IMR-90 (cell line): Measurements from ENCODE around the gene LRG1. TPM values are rescaled to one million over a fixed set of nuclear protein-coding genes. Genes with fewer than 3 reads are reported as not detected.

ENCODE experiments used
- ATAC-seq: fragments of 200-7000 bp; cut with Tn5 transposase; 2 replicates; pipeline ENCODE4 v1.9.1; 2020; ENCODE audit warnings: low read depth, mild to moderate bottlenecking, moderate library complexity
- BruUV-seq: library from RNA; stranded (reverse); fragments of 400-500 nt; replicated peaks from 2 replicates; lab custom pipeline; 2021; lab: Mats Ljungman, UMichigan
- CTCF ChIA-PET: fragments of 300-600 bp; formaldehyde crosslinking; extraction: SDS; loops from one replicate; lab custom pipeline; 2021; ENCODE audit warnings: antibody characterized with exemption; lab: Yijun Ruan, JAX
- POLR2A ChIA-PET: fragments of 300-600 bp; sonication (Branson Sonifier 250); formaldehyde crosslinking; loops from one replicate; lab custom pipeline; 2022; ENCODE audit warnings: antibody characterized with exemption; ENCODE audit not compliant: unreplicated experiment; lab: Charles Lee
- DNase-seq: peaks from one replicate; pipeline ENCODE4 v3.0.0; 2013
- H2AFZ ChIP-seq: replicated peaks from 2 replicates; pipeline ENCODE3; 2013; ENCODE audit warnings: low read length, mild to moderate bottlenecking; ENCODE audit not compliant: poor library complexity
- H2AK5ac ChIP-seq: 2 replicates; pipeline ENCODE4 v1.6.1; 2013; ENCODE audit warnings: low read depth, low read length, inconsistent platforms
- H2AK9ac ChIP-seq: replicated peaks from 2 replicates; pipeline ENCODE3; 2013; ENCODE audit warnings: mild to moderate bottlenecking, low read depth, low read length, moderate library complexity; ENCODE audit not compliant: poor library complexity
- H2BK120ac ChIP-seq: 2 replicates; pipeline ENCODE4 v1.6.1; 2013; ENCODE audit warnings: low read depth, low read length, inconsistent platforms
- H2BK15ac ChIP-seq: 3 replicates; pipeline ENCODE4 v1.6.1; 2013; ENCODE audit warnings: low read depth, low read length, inconsistent platforms
- H2BK20ac ChIP-seq: 2 replicates; pipeline ENCODE4 v1.6.1; 2013; ENCODE audit warnings: low read depth, mild to moderate bottlenecking, inconsistent platforms, low read length, moderate library complexity
- H2BK5ac ChIP-seq: 2 replicates; pipeline ENCODE4 v1.6.1; 2013; ENCODE audit warnings: mild to moderate bottlenecking, low read depth, low read length, inconsistent platforms; ENCODE audit not compliant: poor library complexity, severe bottlenecking
- H3K14ac ChIP-seq: replicated peaks from 2 replicates; pipeline ENCODE4 v1.6.1; 2013; ENCODE audit warnings: low read depth, low read length, inconsistent platforms
- H3K18ac ChIP-seq: 2 replicates; pipeline ENCODE4 v1.6.1; 2013; ENCODE audit warnings: low read depth, low read length, control low read depth
- H3K23ac ChIP-seq: 2 replicates; pipeline ENCODE4 v1.6.1; 2013; ENCODE audit warnings: low read depth, low read length, inconsistent platforms
- H3K27ac ChIP-seq: 2 replicates; pipeline ENCODE4 v1.5.1; 2013; ENCODE audit warnings: mild to moderate bottlenecking, control low read depth, low read length; ENCODE audit not compliant: insufficient read depth
- H3K27me3 ChIP-seq: 2 replicates; pipeline ENCODE4 v1.6.1; 2013; ENCODE audit warnings: low read length; ENCODE audit not compliant: control insufficient read depth, insufficient read depth
- H3K36me3 ChIP-seq: 2 replicates; pipeline ENCODE4 v1.6.1; 2013; ENCODE audit warnings: low read length, mixed read lengths; ENCODE audit not compliant: control insufficient read depth, insufficient read depth
- H3K4ac ChIP-seq: 2 replicates; pipeline ENCODE4 v1.6.1; 2013; ENCODE audit warnings: low read depth, low read length, inconsistent platforms
- H3K4me1 ChIP-seq: 2 replicates; pipeline ENCODE4 v1.6.1; 2013; ENCODE audit warnings: low read length, mixed read lengths; ENCODE audit not compliant: control insufficient read depth, insufficient read depth
- H3K4me2 ChIP-seq: 2 replicates; pipeline ENCODE4 v1.6.1; 2013; ENCODE audit warnings: low read depth, mild to moderate bottlenecking, control low read depth, low read length, moderate library complexity
- H3K4me3 ChIP-seq: 2 replicates; pipeline ENCODE4 v1.5.1; 2013; ENCODE audit warnings: low read depth, mild to moderate bottlenecking, control low read depth, low read length, moderate library complexity; ENCODE audit not compliant: insufficient read depth
- H3K56ac ChIP-seq: 2 replicates; pipeline ENCODE4 v1.6.1; 2013; ENCODE audit warnings: low read length, inconsistent platforms; ENCODE audit not compliant: insufficient read depth; ENCODE audit errors: extremely low read depth
- H3K79me1 ChIP-seq, 2 experiments: 2 replicates each; pipeline ENCODE4 v1.6.1; 2013; ENCODE audit warnings: low read length in 2 of 2, inconsistent platforms in 1 of 2, low read depth in 1 of 2
- H3K9ac ChIP-seq: 2 replicates; pipeline ENCODE4 v1.6.1; 2013; ENCODE audit warnings: low read depth, low read length, control low read depth
- H3K9me1 ChIP-seq: 2 replicates; pipeline ENCODE4 v1.6.1; 2013; ENCODE audit warnings: low read length, inconsistent platforms; ENCODE audit not compliant: insufficient read depth
- H3K9me3 ChIP-seq: 2 replicates; pipeline ENCODE4 v1.6.1; 2013; ENCODE audit warnings: low read length; ENCODE audit not compliant: control insufficient read depth, insufficient read depth
- H4K20me1 ChIP-seq: 2 replicates; pipeline ENCODE4 v1.6.1; 2013; ENCODE audit warnings: low read length, inconsistent platforms; ENCODE audit not compliant: insufficient read depth
- H4K5ac ChIP-seq: 2 replicates; pipeline ENCODE4 v1.6.1; 2013; ENCODE audit warnings: mild to moderate bottlenecking, low read depth, low read length, control low read depth
- H4K8ac ChIP-seq, 2 experiments: 2 replicates each; pipeline ENCODE4 v1.6.1; 2013; ENCODE audit warnings: low read depth in 2 of 2, low read length in 2 of 2, control low read depth in 1 of 2, inconsistent platforms in 1 of 2
- H4K91ac ChIP-seq: 2 replicates; pipeline ENCODE4 v1.6.1; 2013; ENCODE audit warnings: low read depth, low read length, inconsistent platforms; ENCODE audit not compliant: insufficient read depth
- BHLHE40 ChIP-seq: fragments of 150-350 bp; IDR thresholded peaks from 2 replicates; pipeline ENCODE4 v1.6.1; 2016; ENCODE audit warnings: mild to moderate bottlenecking, low read depth, low read length
- CEBPB ChIP-seq: IDR thresholded peaks from 2 replicates; pipeline ENCODE4 v1.6.1; 2012; ENCODE audit warnings: low read depth, low read length, improper control_type of control experiment
- CHD1 ChIP-seq: IDR thresholded peaks from 2 replicates; pipeline ENCODE4 v1.6.1; 2012; ENCODE audit warnings: low read depth, low read length, improper control_type of control experiment
- CTCF ChIP-seq: conservative IDR thresholded peaks from 2 replicates; pipeline ENCODE4 v1.5.1; 2012; ENCODE audit warnings: mild to moderate bottlenecking, low read depth, low read length, improper control_type of control experiment
- ELK1 ChIP-seq: fragments of 150-350 bp; IDR thresholded peaks from 2 replicates; pipeline ENCODE4 v1.6.1; 2016; ENCODE audit warnings: low read depth, mild to moderate bottlenecking, low read length, moderate library complexity, borderline replicate concordance
- FOS ChIP-seq: fragments of 150-350 bp; IDR thresholded peaks from 2 replicates; pipeline ENCODE4 v1.6.1; 2016; ENCODE audit warnings: low read depth, low read length
- MAFK ChIP-seq: IDR thresholded peaks from 2 replicates; pipeline ENCODE4 v1.6.1; 2012; ENCODE audit warnings: low read depth, low read length, improper control_type of control experiment
- MAZ ChIP-seq: IDR thresholded peaks from 2 replicates; pipeline ENCODE4 v1.6.1; 2012; ENCODE audit warnings: low read depth, mild to moderate bottlenecking, low read length, improper control_type of control experiment, moderate library complexity, borderline replicate concordance
- MXI1 ChIP-seq: IDR thresholded peaks from 2 replicates; pipeline ENCODE4 v1.6.1; 2012; ENCODE audit warnings: low read depth, mild to moderate bottlenecking, low read length, moderate library complexity, borderline replicate concordance
- NFE2L2 ChIP-seq: fragments of 150-350 bp; IDR thresholded peaks from 2 replicates; pipeline ENCODE4 v1.6.1; 2016; ENCODE audit warnings: low read depth, mild to moderate bottlenecking, low read length
- POLR2A ChIP-seq: IDR thresholded peaks from 2 replicates; pipeline ENCODE4 v1.6.1; 2012; ENCODE audit warnings: mild to moderate bottlenecking, low read depth, low read length
- RAD21 ChIP-seq: IDR thresholded peaks from 2 replicates; pipeline ENCODE4 v1.6.1; 2012; ENCODE audit warnings: low read length, improper control_type of control experiment
- RCOR1 ChIP-seq: IDR thresholded peaks from 2 replicates; pipeline ENCODE4 v1.6.1; 2012; ENCODE audit warnings: mild to moderate bottlenecking, low read length, improper control_type of control experiment; ENCODE audit not compliant: insufficient replicate concordance
- RFX5 ChIP-seq: IDR thresholded peaks from 2 replicates; pipeline ENCODE4 v1.8.0; 2012; ENCODE audit warnings: low read depth, mild to moderate bottlenecking, low read length, moderate library complexity
- SMC3 ChIP-seq: fragments of 150-350 bp; IDR thresholded peaks from 2 replicates; pipeline ENCODE4 v1.6.1; 2016; ENCODE audit warnings: low read depth, mild to moderate bottlenecking, antibody characterized with exemption, low read length, moderate library complexity
- USF2 ChIP-seq: fragments of 150-350 bp; IDR thresholded peaks from 2 replicates; pipeline ENCODE4 v1.6.1; 2017; ENCODE audit warnings: mild to moderate bottlenecking, antibody characterized with exemption, low read length, low read depth
- WGBS, 2 experiments: methylation state at CpG; one replicate each; pipeline versions ENCODE4 v1.1.5 to v1.1.7; 2013; ENCODE audit warnings: missing lambda C conversion rate in 2 of 2; ENCODE audit not compliant: insufficient read length in 1 of 2; ENCODE audit errors: extremely low coverage in 2 of 2; 5-methylcytosine and 5-hydroxymethylcytosine counted together
- dilution Hi-C: fragments of 300-500 bp; cut with HindIII; formaldehyde crosslinking; loops from one replicate; pipeline ENCODE4 v1.14.3; 2018; ENCODE audit warnings: low sequenced_read_pairs; ENCODE audit not compliant: unreplicated experiment
- in situ Hi-C: fragments of 300-500 bp; cut with MboI; formaldehyde crosslinking; loops from 3 replicates; pipeline ENCODE4 v1.14.3; 2019; ENCODE audit warnings: low sequenced_read_pairs, inconsistent platforms, mixed read lengths
- intact Hi-C: fragments of 100-400 bp; cut with micrococcal nuclease; formaldehyde crosslinking; loops from 2 replicates; pipeline ENCODE4 v1.10.0; 2022
- polyA plus RNA-seq, 3 experiments: library from polyadenylated mRNA; depleted of rRNA; stranded (reverse); fragments of >200 nt; gene quantifications; 2 replicates each; pipeline ENCODE4 v1.2.3, GENCODE V29; 2012; ENCODE audit warnings: low replicate concordance in 1 of 3
- total RNA-seq: library from RNA; depleted of rRNA; stranded (reverse); fragments of >200 nt; gene quantifications from 2 replicates; pipeline ENCODE4 v1.2.3, GENCODE V29; 2012

The LRG1 gene
- total and polyA plus RNA-seq, 2 of the 4 experiments (the other 2 are of a cell fraction) = not detected

GRCh38 chr19:4499318-4499717, 40.5 kb downstream of the LRG1 start:
- TF ChIP-seq CTCF (no peak), CHD1 (no peak), RCOR1 (no peak), MAZ (no peak), RAD21 (no peak), SMC3 (no peak), RFX5 (no peak), BHLHE40 (no peak), MAFK (no peak), POLR2A (no peak), MXI1 (no peak), NFE2L2 (no peak), ELK1 (no peak), FOS (no peak), CEBPB (no peak), USF2 (no peak)
- in situ Hi-C loops = no loop called here
- Histone ChIP-seq H3K27me3 (no peaks in the 10 kb centered on the region), H3K18ac (no peak overlapping the region), H3K56ac (no peak overlapping the region), H4K91ac (no peak overlapping the region), H2BK15ac (no peak overlapping the region), H3K4me1 (no peaks in the 10 kb centered on the region), H3K9me1 (no peaks in the 10 kb centered on the region), H3K4me2 (no peak overlapping the region), H4K20me1 (no peaks in the 10 kb centered on the region), H3K9me3 (no peaks in the 10 kb centered on the region), H3K36me3 (peaks cover 73% of the 10 kb centered on the region), H3K4me3 (no peak overlapping the region), H2AFZ (no peak overlapping the region), H2AK9ac (no peak overlapping the region), H3K79me1 (no peaks in the 10 kb centered on the region), H3K23ac (no peak overlapping the region), H2BK5ac (no peak overlapping the region), H2BK20ac (no peak overlapping the region), H3K4ac (no peak overlapping the region), H4K5ac (no peak overlapping the region), H4K8ac (no peak overlapping the region), H3K27ac (no peak overlapping the region), H2BK120ac (no peak overlapping the region), H3K9ac (no peak overlapping the region), H3K14ac (no peak overlapping the region), H2AK5ac (no peak overlapping the region)
- ATAC-seq (no peak), DNase-seq (no peak)
- WGBS, 2 experiments = 100% methylated on average over 11 of the region's 23 CpGs; no CpG with 5 or more reads in 1 of the 2 experiments
- ChIA-PET POLR2A (no interaction called here), CTCF (no interaction called here)
- BruUV-seq = no TSS peak
- intact Hi-C loops = no loop called here
- dilution Hi-C loops = no loop called here
